SU-DHL-6 (cell line): ENCODE results near the gene IP6K2.

Experiments
- EZH2phosphoT487 ChIP-seq: fragments of 200-600 bp; sonication (generic), shearing (Covaris generic); conservative IDR thresholded peaks from 2 replicates; pipeline ENCODE4 v1.6.1; 2018; ENCODE audit warnings: mild to moderate bottlenecking, antibody characterized with exemption, low read length, moderate library complexity, mixed read lengths
- TF ChIP-seq, protein P1 (sequence below): fragments of 200-600 bp; sonication (generic); IDR thresholded peaks from one replicate; pipeline ENCODE4 v1.5.1; 2017; ENCODE audit warnings: antibody characterized with exemption, mild to moderate bottlenecking, low read length, moderate library complexity; ENCODE audit not compliant: insufficient read depth, poor library complexity, severe bottlenecking

DNA sequence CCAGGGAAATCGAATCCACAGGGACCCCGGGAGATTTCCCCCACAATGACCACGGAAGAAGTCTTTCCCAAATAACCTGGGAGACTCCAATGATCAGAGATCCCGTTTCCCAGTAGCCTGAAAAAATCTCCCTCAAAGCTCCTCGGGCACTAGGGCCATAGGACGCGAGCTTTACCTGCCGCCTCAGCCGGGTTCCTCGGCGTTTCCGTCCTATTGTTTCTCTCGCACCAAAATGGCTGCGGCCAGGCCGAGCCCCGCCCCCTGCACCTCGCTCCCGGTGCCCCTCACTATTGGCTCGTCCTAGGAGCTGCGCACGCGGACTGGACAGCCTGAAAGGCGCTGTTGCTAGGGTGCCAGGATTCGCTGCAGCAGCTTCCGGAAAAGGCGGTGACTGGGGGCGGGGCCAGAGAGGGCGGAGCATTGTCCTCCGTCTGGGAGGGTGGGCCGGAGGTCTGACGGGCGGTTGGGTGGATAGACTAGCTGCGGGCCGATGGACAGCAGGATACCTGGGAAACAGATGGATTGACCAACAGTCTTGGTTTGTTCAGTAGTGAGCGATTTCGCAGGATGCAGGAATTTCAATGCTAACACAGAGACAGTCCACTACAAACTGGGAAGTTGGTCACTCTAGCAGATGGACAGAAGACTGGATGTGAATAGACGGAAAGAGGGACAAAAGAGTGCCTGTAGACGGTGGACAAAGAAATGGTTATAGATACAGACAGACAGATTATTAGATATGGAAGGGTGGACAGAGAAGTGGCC is at the start of gene IP6K2:
- TF ChIP-seq, protein P1, sequence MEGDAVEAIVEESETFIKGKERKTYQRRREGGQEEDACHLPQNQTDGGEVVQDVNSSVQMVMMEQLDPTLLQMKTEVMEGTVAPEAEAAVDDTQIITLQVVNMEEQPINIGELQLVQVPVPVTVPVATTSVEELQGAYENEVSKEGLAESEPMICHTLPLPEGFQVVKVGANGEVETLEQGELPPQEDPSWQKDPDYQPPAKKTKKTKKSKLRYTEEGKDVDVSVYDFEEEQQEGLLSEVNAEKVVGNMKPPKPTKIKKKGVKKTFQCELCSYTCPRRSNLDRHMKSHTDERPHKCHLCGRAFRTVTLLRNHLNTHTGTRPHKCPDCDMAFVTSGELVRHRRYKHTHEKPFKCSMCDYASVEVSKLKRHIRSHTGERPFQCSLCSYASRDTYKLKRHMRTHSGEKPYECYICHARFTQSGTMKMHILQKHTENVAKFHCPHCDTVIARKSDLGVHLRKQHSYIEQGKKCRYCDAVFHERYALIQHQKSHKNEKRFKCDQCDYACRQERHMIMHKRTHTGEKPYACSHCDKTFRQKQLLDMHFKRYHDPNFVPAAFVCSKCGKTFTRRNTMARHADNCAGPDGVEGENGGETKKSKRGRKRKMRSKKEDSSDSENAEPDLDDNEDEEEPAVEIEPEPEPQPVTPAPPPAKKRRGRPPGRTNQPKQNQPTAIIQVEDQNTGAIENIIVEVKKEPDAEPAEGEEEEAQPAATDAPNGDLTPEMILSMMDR: no peak
- no peak for TF ChIP-seq EZH2phosphoT487
